Fibroblast of lung (primary cell): Measurements from ENCODE around the gene UBE2E3. TPM values are rescaled to one million over a fixed set of nuclear protein-coding genes. Genes with fewer than 3 reads are reported as not detected.

Experiments
- DNase-seq, 2 donors: peaks; one replicate each; pipeline versions ENCODE4 v3.0.0 to v3.0.0-alpha.2; 2010; ENCODE audit warnings: low read depth in 2 of 2
- H2AFZ ChIP-seq: 2 replicates; pipeline ENCODE4 v1.5.1; 2012; ENCODE audit warnings: low read length, control low read depth, inconsistent platforms
- H3K27ac ChIP-seq: 2 replicates; pipeline ENCODE4 v1.5.1; 2011; ENCODE audit warnings: low read length, control low read depth; ENCODE audit not compliant: insufficient read depth
- H3K27me3 ChIP-seq: 2 replicates; pipeline ENCODE4 v1.5.1; 2011; ENCODE audit warnings: mild to moderate bottlenecking, low read length; ENCODE audit not compliant: control insufficient read depth, insufficient read depth
- H3K36me3 ChIP-seq: 2 replicates; pipeline ENCODE4 v1.5.1; 2011; ENCODE audit warnings: low read length; ENCODE audit not compliant: control insufficient read depth, insufficient read depth
- H3K4me1 ChIP-seq: 2 replicates; pipeline ENCODE4 v1.5.1; 2011; ENCODE audit warnings: low read length; ENCODE audit not compliant: control insufficient read depth, insufficient read depth; ENCODE audit errors: extremely low read depth
- H3K4me2 ChIP-seq: 2 replicates; pipeline ENCODE4 v1.5.1; 2011; ENCODE audit warnings: low read length, control low read depth; ENCODE audit not compliant: insufficient read depth; ENCODE audit errors: extremely low read depth
- H3K4me3 ChIP-seq, 4 experiments: fragments of 200-600 bp in 1 of 4; sonication (generic) in 1 of 4; replicated peaks in 1 of 4; 2 replicates each; pipeline ENCODE4 v1.5.1; 2011 to 2016; ENCODE audit warnings: low read length in 4 of 4, low read depth in 3 of 4, mild to moderate bottlenecking in 3 of 4, control low read depth in 2 of 4, inconsistent platforms in 1 of 4, mixed read lengths in 1 of 4; ENCODE audit not compliant: insufficient read depth in 1 of 4; ENCODE audit errors: control extremely low read depth in 1 of 4
- H3K79me2 ChIP-seq: 2 replicates; pipeline ENCODE4 v1.5.1; 2012; ENCODE audit warnings: mild to moderate bottlenecking, low read length, inconsistent platforms; ENCODE audit not compliant: control insufficient read depth, insufficient read depth
- H3K9ac ChIP-seq: 2 replicates; pipeline ENCODE4 v1.5.1; 2011; ENCODE audit warnings: mild to moderate bottlenecking, low read length, control low read depth; ENCODE audit not compliant: insufficient read depth
- H3K9me3 ChIP-seq: 2 replicates; pipeline ENCODE4 v1.5.1; 2012; ENCODE audit warnings: low read depth, low read length; ENCODE audit not compliant: control insufficient read depth, insufficient read depth
- H4K20me1 ChIP-seq: 2 replicates; pipeline ENCODE4 v1.5.1; 2011; ENCODE audit warnings: low read length; ENCODE audit not compliant: control insufficient read depth, insufficient read depth; ENCODE audit errors: extremely low read depth
- EZH2 ChIP-seq: IDR thresholded peaks from 2 replicates; pipeline ENCODE4 v1.5.1; 2012; ENCODE audit warnings: low read length, control low read depth, mild to moderate bottlenecking; ENCODE audit errors: missing control alignments
- polyA plus RNA-seq, 2 donors: library from polyadenylated mRNA; depleted of rRNA in 1 of 2; stranded (reverse) in 1 of 2; unstranded in 1 of 2; fragments of >200 nt; gene quantifications; 2 replicates each; pipeline ENCODE4 v1.2.1, GENCODE V29; 2011 to 2012; ENCODE audit warnings: missing spikeins in 1 of 2
- total RNA-seq: library from RNA; depleted of rRNA; stranded (reverse); fragments of >200 nt; gene quantifications from 2 replicates; pipeline ENCODE4 v1.2.1, GENCODE V29; 2014
- TF ChIP-seq, protein P1 (sequence below), 2 donors: IDR thresholded peaks in 1 of 2; conservative IDR thresholded peaks in 1 of 2; 1 replicate in 1 of 2; 2 replicates in 1 of 2; pipeline ENCODE4 v1.5.1; 2011 to 2012; ENCODE audit warnings: low read length in 2 of 2, control low read depth in 1 of 2, inconsistent platforms in 1 of 2, low read depth in 1 of 2, mild to moderate bottlenecking in 1 of 2

UBE2E3 gene
- total and polyA plus RNA-seq, 2 donors (not counting 1 experiment from before 2014, with no cell fraction given) = 57.5 to 138 TPM

DNA sequence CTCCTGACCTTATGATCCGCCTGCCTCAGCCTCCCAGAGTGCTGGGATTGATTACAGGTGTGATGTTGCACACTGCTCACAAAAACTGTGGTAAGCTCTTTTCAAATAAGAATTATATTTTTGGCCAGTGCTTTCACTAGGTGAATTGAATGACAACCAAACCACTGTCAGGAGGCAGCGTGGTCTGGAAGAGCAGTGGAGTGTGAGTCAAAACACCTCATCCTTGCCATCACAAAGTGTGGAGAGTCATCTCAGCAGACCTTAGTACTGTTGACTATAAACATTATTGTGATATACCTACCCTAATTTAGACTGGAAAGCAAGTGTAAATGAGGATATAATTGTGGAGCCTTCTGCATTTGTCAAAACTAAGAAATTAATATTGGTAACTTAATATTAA is 61.3 kb downstream of the UBE2E3 start:
- no peaks in the 10 kb centered on the region for H3K9me3 ChIP-seq
- H3K4me1 ChIP-seq = peaks cover 4% of the 10 kb centered on the region
- H3K4me3 ChIP-seq = no peak overlapping the region
- TF ChIP-seq, protein P1, sequence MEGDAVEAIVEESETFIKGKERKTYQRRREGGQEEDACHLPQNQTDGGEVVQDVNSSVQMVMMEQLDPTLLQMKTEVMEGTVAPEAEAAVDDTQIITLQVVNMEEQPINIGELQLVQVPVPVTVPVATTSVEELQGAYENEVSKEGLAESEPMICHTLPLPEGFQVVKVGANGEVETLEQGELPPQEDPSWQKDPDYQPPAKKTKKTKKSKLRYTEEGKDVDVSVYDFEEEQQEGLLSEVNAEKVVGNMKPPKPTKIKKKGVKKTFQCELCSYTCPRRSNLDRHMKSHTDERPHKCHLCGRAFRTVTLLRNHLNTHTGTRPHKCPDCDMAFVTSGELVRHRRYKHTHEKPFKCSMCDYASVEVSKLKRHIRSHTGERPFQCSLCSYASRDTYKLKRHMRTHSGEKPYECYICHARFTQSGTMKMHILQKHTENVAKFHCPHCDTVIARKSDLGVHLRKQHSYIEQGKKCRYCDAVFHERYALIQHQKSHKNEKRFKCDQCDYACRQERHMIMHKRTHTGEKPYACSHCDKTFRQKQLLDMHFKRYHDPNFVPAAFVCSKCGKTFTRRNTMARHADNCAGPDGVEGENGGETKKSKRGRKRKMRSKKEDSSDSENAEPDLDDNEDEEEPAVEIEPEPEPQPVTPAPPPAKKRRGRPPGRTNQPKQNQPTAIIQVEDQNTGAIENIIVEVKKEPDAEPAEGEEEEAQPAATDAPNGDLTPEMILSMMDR (conservative IDR thresholded peaks at IDR 0.05 in 1 of 2, IDR thresholded peaks at IDR 0.05 in 1 of 2; ENCODE audit: low read depth in 1 of 2, low read length in 2 of 2) = no peak
- no peak for TF ChIP-seq EZH2
- H2AFZ ChIP-seq = no peak overlapping the region
- H3K79me2 ChIP-seq = peaks cover 75% of the 10 kb centered on the region
- no peaks in the 10 kb centered on the region for H3K36me3 ChIP-seq
- no peaks in the 10 kb centered on the region for H3K27me3 ChIP-seq
- H3K9ac ChIP-seq = no peak overlapping the region
- no peak overlapping the region for H3K27ac ChIP-seq
- peak in 1 of 2 donors; percentile 15 for DNase-seq
- H3K4me2 ChIP-seq = no peak overlapping the region
- no peaks in the 10 kb centered on the region for H4K20me1 ChIP-seq

DNA sequence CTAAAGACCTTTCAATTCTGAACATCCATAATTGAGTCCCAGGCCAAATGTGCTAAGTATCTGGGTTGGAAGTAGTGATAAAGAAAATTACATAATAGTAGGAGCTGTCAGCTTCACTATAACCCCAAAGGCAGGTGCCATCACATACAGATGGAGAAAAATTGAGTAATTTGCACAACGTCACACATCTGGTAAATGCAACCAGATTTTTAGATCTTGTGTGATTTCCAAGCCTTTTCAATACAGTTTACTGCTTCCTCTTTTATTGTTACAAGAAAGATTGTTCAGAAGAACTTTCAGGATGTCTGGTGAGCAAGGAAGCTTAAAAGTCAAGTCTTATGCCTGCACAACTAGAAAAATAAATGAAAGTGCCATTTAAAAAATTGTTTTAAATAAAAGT is 62.3 kb downstream of the UBE2E3 start:
- Histone ChIP-seq H3K9me3 (no peaks in the 10 kb centered on the region), H3K4me1 (no peaks in the 10 kb centered on the region), H3K4me2 (no peak overlapping the region), H3K27me3 (no peaks in the 10 kb centered on the region), H3K79me2 (peaks cover 77% of the 10 kb centered on the region), H3K9ac (no peak overlapping the region), H2AFZ (no peak overlapping the region), H3K4me3 (no peak overlapping the region), H3K36me3 (no peaks in the 10 kb centered on the region), H3K27ac (no peak overlapping the region), H4K20me1 (no peaks in the 10 kb centered on the region)
- TF ChIP-seq EZH2 = no peak
- TF ChIP-seq, protein P1 (conservative IDR thresholded peaks at IDR 0.05 in 1 of 2, IDR thresholded peaks at IDR 0.05 in 1 of 2; ENCODE audit: low read depth in 1 of 2, low read length in 2 of 2) = no peak
- DNase-seq = no peak

DNA sequence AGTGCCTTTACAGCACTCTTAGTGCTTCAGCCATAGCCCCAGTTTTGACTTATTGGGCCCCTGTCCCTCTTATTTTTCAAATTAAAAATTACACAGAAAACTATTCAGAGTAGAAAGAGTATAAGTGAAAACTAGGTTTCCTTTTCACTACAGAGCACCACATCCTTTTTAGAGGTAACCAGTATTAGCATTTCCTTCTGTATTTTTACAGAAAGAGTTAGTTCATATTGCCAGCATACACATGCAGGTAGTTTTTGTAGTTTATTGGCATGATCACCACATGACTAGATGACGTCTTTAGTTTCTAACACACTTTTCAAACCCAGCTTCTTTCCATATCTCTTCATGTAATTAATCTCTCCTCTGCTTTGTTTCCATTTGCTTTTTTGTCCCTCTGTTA is 66.4 kb downstream of the UBE2E3 start:
- H3K79me2 ChIP-seq = peaks cover 82% of the 10 kb centered on the region

More for the DNA sequence above, 66.4 kb downstream of the UBE2E3 start:
- H3K4me3 ChIP-seq = no peak overlapping the region
- H4K20me1 ChIP-seq = no peaks in the 10 kb centered on the region
- H3K4me1 ChIP-seq = no peaks in the 10 kb centered on the region
- H2AFZ ChIP-seq = no peak overlapping the region
- H3K27me3 ChIP-seq = no peaks in the 10 kb centered on the region
- no peak overlapping the region for H3K4me2 ChIP-seq
- H3K9me3 ChIP-seq = no peaks in the 10 kb centered on the region
- no peak for DNase-seq
- H3K9ac ChIP-seq = no peak overlapping the region
- TF ChIP-seq, protein P1 (conservative IDR thresholded peaks at IDR 0.05 in 1 of 2, IDR thresholded peaks at IDR 0.05 in 1 of 2; ENCODE audit: low read depth in 1 of 2, low read length in 2 of 2) = no peak
- no peak for TF ChIP-seq EZH2
- H3K36me3 ChIP-seq = no peaks in the 10 kb centered on the region
- H3K27ac ChIP-seq = no peak overlapping the region
